H9 (cell line): ENCODE measurements around the gene PRSS38. TPM values are rescaled to one million over a fixed set of nuclear protein-coding genes. Genes with fewer than 3 reads are reported as not detected.
A peak's percentile ranks its signal among the peaks of the same experiment; 100 is the strongest.

ENCODE experiments used
- DNase-seq: peaks from one replicate; pipeline ENCODE4 v3.0.0-alpha.2; 2017
- H2AFZ ChIP-seq: one replicate; pipeline ENCODE4 v1.6.1; 2013; ENCODE audit warnings: mild to moderate bottlenecking, low read length, control low read depth, moderate library complexity
- H2AK5ac ChIP-seq: 2 replicates; pipeline ENCODE4 v1.6.1; 2013; ENCODE audit warnings: low read length, control low read depth, mixed read lengths; ENCODE audit not compliant: insufficient read length
- H2BK120ac ChIP-seq: one replicate; pipeline ENCODE4 v1.6.1; 2013; ENCODE audit warnings: low read depth, mild to moderate bottlenecking, low read length, control low read depth, inconsistent platforms; ENCODE audit not compliant: poor library complexity, severe bottlenecking
- H2BK12ac ChIP-seq: 2 replicates; pipeline ENCODE4 v1.6.1; 2013; ENCODE audit warnings: low read length, control low read depth, mixed read lengths, low read depth; ENCODE audit not compliant: insufficient read length
- H2BK15ac ChIP-seq: 2 replicates; pipeline ENCODE4 v1.6.1; 2013; ENCODE audit warnings: low read depth, low read length, control low read depth
- H2BK20ac ChIP-seq: one replicate; pipeline ENCODE4 v1.6.1; 2013; ENCODE audit warnings: low read depth, mild to moderate bottlenecking, low read length, control low read depth, inconsistent platforms; ENCODE audit not compliant: poor library complexity, severe bottlenecking
- H2BK5ac ChIP-seq: 2 replicates; pipeline ENCODE4 v1.6.1; 2013; ENCODE audit warnings: low read length, control low read depth, mixed read lengths; ENCODE audit not compliant: insufficient read length
- H3K14ac ChIP-seq: 2 replicates; pipeline ENCODE4 v1.6.1; 2013; ENCODE audit warnings: low read length, control low read depth; ENCODE audit not compliant: insufficient read depth
- H3K18ac ChIP-seq: 2 replicates; pipeline ENCODE4 v1.6.1; 2013; ENCODE audit warnings: low read depth, mild to moderate bottlenecking, mixed read lengths, low read length, control low read depth; ENCODE audit not compliant: insufficient read length
- H3K23ac ChIP-seq: 2 replicates; pipeline ENCODE4 v1.6.1; 2013; ENCODE audit warnings: low read length, control low read depth, mixed read lengths, low read depth; ENCODE audit not compliant: insufficient read length
- H3K23me2 ChIP-seq: 2 replicates; pipeline ENCODE4 v1.6.1; 2013; ENCODE audit warnings: low read depth, mild to moderate bottlenecking, mixed read lengths, low read length, control low read depth; ENCODE audit not compliant: insufficient read length, poor library complexity, severe bottlenecking
- H3K27ac ChIP-seq: 2 replicates; pipeline ENCODE4 v1.5.1; 2013; ENCODE audit warnings: low read length, control low read depth, mixed read lengths, low read depth; ENCODE audit not compliant: insufficient read length
- H3K27me3 ChIP-seq: 2 replicates; pipeline ENCODE4 v1.6.1; 2013; ENCODE audit warnings: low read length, control low read depth, inconsistent platforms; ENCODE audit not compliant: insufficient read depth
- H3K4ac ChIP-seq: 2 replicates; pipeline ENCODE4 v1.6.1; 2013; ENCODE audit warnings: low read depth, mild to moderate bottlenecking, control low read depth, inconsistent platforms, low read length, moderate library complexity
- H3K4me1 ChIP-seq: 2 replicates; pipeline ENCODE4 v1.6.1; 2013; ENCODE audit warnings: low read length, control low read depth, inconsistent platforms; ENCODE audit not compliant: insufficient read depth
- H3K4me2 ChIP-seq: 2 replicates; pipeline ENCODE4 v1.6.1; 2013; ENCODE audit warnings: low read length, control low read depth, mixed read lengths; ENCODE audit not compliant: insufficient read length, insufficient read depth
- H3K56ac ChIP-seq: 2 replicates; pipeline ENCODE4 v1.6.1; 2013; ENCODE audit warnings: low read depth, mild to moderate bottlenecking, mixed read lengths, low read length, control low read depth; ENCODE audit not compliant: insufficient read length
- H3K79me1 ChIP-seq: 2 replicates; pipeline ENCODE4 v1.6.1; 2013; ENCODE audit warnings: low read depth, mild to moderate bottlenecking, moderate library complexity, low read length, control low read depth, inconsistent platforms; ENCODE audit not compliant: insufficient read depth, poor library complexity, severe bottlenecking
- H3K79me2 ChIP-seq: 2 replicates; pipeline ENCODE4 v1.6.1; 2013; ENCODE audit warnings: low read length, control low read depth, inconsistent platforms; ENCODE audit not compliant: insufficient read depth
- H3K9ac ChIP-seq: 2 replicates; pipeline ENCODE4 v1.6.1; 2013; ENCODE audit warnings: low read length, control low read depth, mixed read lengths; ENCODE audit not compliant: insufficient read length; ENCODE audit errors: extremely low read depth
- H3K9me3 ChIP-seq: one replicate; pipeline ENCODE4 v1.6.1; 2013; ENCODE audit warnings: low read depth, low read length, inconsistent platforms; ENCODE audit not compliant: control insufficient read depth
- H3T11ph ChIP-seq: one replicate; pipeline ENCODE4 v1.6.1; 2013; ENCODE audit warnings: mild to moderate bottlenecking, low read length, control low read depth, inconsistent platforms
- H4K20me1 ChIP-seq: one replicate; pipeline ENCODE4 v1.6.1; 2013; ENCODE audit not compliant: control insufficient read depth, insufficient read length, insufficient read depth
- H4K5ac ChIP-seq: 2 replicates; pipeline ENCODE4 v1.6.1; 2013; ENCODE audit warnings: low read depth, mild to moderate bottlenecking, mixed read lengths, low read length, control low read depth; ENCODE audit not compliant: insufficient read length
- H4K8ac ChIP-seq: replicated peaks from 2 replicates; pipeline ENCODE4 v1.6.1; 2013; ENCODE audit warnings: low read length, control low read depth, mixed read lengths, low read depth; ENCODE audit not compliant: insufficient read length
- H4K91ac ChIP-seq: 2 replicates; pipeline ENCODE4 v1.6.1; 2013; ENCODE audit warnings: low read depth, mild to moderate bottlenecking, moderate library complexity, mixed read lengths, low read length, control low read depth; ENCODE audit not compliant: insufficient read length
- H3K27ac Mint-ChIP-seq, 3 experiments: 2 replicates in 2 of 3; 3 replicates in 1 of 3; pipeline ENCODE4 v1.8.0; 2020 to 2021; ENCODE audit warnings: mixed read lengths in 3 of 3, mild to moderate bottlenecking in 1 of 3, moderate library complexity in 1 of 3
- H3K27me3 Mint-ChIP-seq: 2 replicates; pipeline ENCODE4 v1.8.0; 2021; ENCODE audit warnings: low read depth, mild to moderate bottlenecking, moderate library complexity, mixed read lengths
- H3K36me3 Mint-ChIP-seq, 3 experiments: 2 replicates in 2 of 3; 3 replicates in 1 of 3; pipeline ENCODE4 v1.8.0; 2020 to 2021; ENCODE audit warnings: low read depth in 3 of 3, mixed read lengths in 3 of 3; ENCODE audit not compliant: insufficient read depth in 1 of 3
- H3K4me1 Mint-ChIP-seq, 2 experiments: 2 replicates each; pipeline ENCODE4 v1.8.0; 2020; ENCODE audit warnings: mixed read lengths in 2 of 2
- H3K4me3 Mint-ChIP-seq, 2 experiments: 2 replicates in 1 of 2; 3 replicates in 1 of 2; pipeline ENCODE4 v1.8.0; 2020 to 2021; ENCODE audit warnings: mild to moderate bottlenecking in 2 of 2, mixed read lengths in 2 of 2, moderate library complexity in 1 of 2
- H3K9me3 Mint-ChIP-seq, 2 experiments: 2 replicates in 1 of 2; 3 replicates in 1 of 2; pipeline ENCODE4 v1.8.0; 2020; ENCODE audit warnings: mild to moderate bottlenecking in 2 of 2, mixed read lengths in 2 of 2, moderate library complexity in 1 of 2
- WGBS: extraction: QIAGEN DNeasy Blood & Tissue Kit; methylation state at CpG from one replicate; pipeline ENCODE4 v1.1.7; 2013; ENCODE audit warnings: missing lambda C conversion rate, low lambda C conversion rate, mixed read lengths; ENCODE audit not compliant: insufficient read length; ENCODE audit errors: extremely low coverage; 5-methylcytosine and 5-hydroxymethylcytosine counted together
- total RNA-seq: library from RNA; stranded (reverse); gene quantifications from 2 replicates; pipeline ENCODE4 v1.2.1, GENCODE V29; 2021
- TF ChIP-seq, protein P1 (sequence below): fragments of 200-600 bp; sonication (generic); conservative IDR thresholded peaks from 3 replicates; pipeline ENCODE4 v1.8.0; 2021; ENCODE audit warnings: antibody characterized with exemption, mild to moderate bottlenecking

PRSS38 gene
- total RNA-seq, 1 experiment from 2014 or later: not detected

DNA sequence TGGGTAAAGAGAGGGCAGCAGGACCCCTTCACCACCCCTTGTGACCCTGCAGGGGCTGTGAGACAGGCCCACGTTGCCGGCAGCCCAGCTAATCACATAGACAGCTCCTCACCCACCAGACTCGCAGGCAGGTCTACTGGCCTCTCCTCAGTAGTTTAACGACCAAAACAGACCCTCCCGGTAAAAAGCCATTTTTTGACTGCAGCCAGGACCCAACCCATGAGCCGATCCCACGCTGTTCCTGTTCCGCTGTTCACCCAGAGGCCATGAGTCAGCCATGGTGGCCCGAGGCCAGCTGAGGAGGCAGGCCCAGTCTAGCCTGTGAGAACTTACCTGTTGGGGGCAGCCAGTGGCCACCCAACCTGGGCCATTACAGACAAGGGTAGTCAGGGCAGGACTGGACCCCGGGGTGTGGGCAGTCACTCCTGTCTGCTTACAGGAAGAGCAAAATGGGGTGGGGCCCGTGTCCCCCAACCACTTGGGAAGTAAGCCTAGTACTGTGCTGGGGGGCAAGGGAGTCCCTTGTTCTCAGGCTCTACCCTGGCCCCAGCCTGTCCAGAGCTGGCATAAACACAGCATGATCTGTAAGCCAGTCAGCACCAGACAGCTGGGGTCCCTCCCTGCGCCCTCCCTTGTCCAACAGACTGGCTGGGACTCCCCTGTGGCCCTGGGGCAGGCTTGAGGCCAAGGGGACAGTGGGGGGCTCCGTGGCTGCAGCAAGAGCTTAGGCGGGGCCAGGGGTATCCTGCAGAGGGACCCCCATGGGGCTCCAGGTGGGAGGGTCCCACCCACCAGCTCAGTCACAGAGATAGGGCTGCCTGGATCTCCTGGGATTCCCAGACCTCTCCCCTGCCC lies 70.4 kb downstream of the PRSS38 start:
- no peak overlapping the region for H4K8ac ChIP-seq
- H2BK5ac ChIP-seq: no peak overlapping the region
- no peaks in the 10 kb centered on the region for H3K27me3 ChIP-seq
- Mint-ChIP-seq H3K4me1 (peaks cover 3 to 13% of the 10 kb centered on the region in 2 experiments), H3K9me3 (no peaks in the 10 kb centered on the region), H3K36me3 (no peaks in the 10 kb centered on the region; a peak in 2 of 7 replicates), H3K27me3 (peaks cover 6% of the 10 kb centered on the region), H3K27ac (no peak overlapping the region; a peak in 1 of 7 replicates), H3K4me3 (no peak overlapping the region)
- H4K91ac ChIP-seq: no peak overlapping the region
- no peak overlapping the region for H3K56ac ChIP-seq
- no peaks in the 10 kb centered on the region for H4K20me1 ChIP-seq
- no peaks in the 10 kb centered on the region for H3K23me2 ChIP-seq
- DNase-seq: peak; percentile 36
- no peaks in the 10 kb centered on the region for H3K9me3 ChIP-seq
- no peak overlapping the region for H3K23ac ChIP-seq
- H3K4me2 ChIP-seq: no peak overlapping the region
- no peak overlapping the region for H3T11ph ChIP-seq
- no CpG with 5 or more reads among the region's 14 CpGs for WGBS
- no peak overlapping the region for H3K4ac ChIP-seq
- H4K5ac ChIP-seq: no peak overlapping the region
- no peak overlapping the region for H3K27ac ChIP-seq
- no peak overlapping the region for H2BK20ac ChIP-seq
- H2AK5ac ChIP-seq: no peak overlapping the region
- H3K79me2 ChIP-seq: no peaks in the 10 kb centered on the region
- H3K4me1 ChIP-seq: no peaks in the 10 kb centered on the region
- H3K18ac ChIP-seq: no peak overlapping the region
- H3K79me1 ChIP-seq: no peaks in the 10 kb centered on the region
- H3K14ac ChIP-seq: no peak overlapping the region; the same call in 1 of the 2 replicates
- H2BK12ac ChIP-seq: no peak overlapping the region
- no peak overlapping the region for H3K9ac ChIP-seq
- no peak overlapping the region for H2BK15ac ChIP-seq
- H2BK120ac ChIP-seq: no peak overlapping the region
- TF ChIP-seq, protein P1, sequence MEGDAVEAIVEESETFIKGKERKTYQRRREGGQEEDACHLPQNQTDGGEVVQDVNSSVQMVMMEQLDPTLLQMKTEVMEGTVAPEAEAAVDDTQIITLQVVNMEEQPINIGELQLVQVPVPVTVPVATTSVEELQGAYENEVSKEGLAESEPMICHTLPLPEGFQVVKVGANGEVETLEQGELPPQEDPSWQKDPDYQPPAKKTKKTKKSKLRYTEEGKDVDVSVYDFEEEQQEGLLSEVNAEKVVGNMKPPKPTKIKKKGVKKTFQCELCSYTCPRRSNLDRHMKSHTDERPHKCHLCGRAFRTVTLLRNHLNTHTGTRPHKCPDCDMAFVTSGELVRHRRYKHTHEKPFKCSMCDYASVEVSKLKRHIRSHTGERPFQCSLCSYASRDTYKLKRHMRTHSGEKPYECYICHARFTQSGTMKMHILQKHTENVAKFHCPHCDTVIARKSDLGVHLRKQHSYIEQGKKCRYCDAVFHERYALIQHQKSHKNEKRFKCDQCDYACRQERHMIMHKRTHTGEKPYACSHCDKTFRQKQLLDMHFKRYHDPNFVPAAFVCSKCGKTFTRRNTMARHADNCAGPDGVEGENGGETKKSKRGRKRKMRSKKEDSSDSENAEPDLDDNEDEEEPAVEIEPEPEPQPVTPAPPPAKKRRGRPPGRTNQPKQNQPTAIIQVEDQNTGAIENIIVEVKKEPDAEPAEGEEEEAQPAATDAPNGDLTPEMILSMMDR: no peak
- H2AFZ ChIP-seq: no peak overlapping the region
